Duodenal mucosa (tissue), 2 donors: ENCODE results near the gene PARD3B.
"Not testable (repeated sequence)": the region's sequence is repeated elsewhere in the genome, so short reads cannot be mapped to it uniquely, and the experiment has no call there.

Experiments
- H3K27ac ChIP-seq: one replicate; pipeline ENCODE4 v1.7.0; 2013; ENCODE audit warnings: low read depth, low read length
- H3K27me3 ChIP-seq, 2 donors: one replicate each; pipeline ENCODE4 v1.7.0; 2013; ENCODE audit warnings: low read length in 2 of 2, control low read depth in 1 of 2; ENCODE audit not compliant: insufficient read depth in 2 of 2, control insufficient read depth in 1 of 2
- H3K36me3 ChIP-seq, 2 donors: one replicate each; pipeline ENCODE4 v1.7.0; 2013; ENCODE audit warnings: low read length in 2 of 2, control low read depth in 1 of 2; ENCODE audit not compliant: insufficient read depth in 2 of 2, control insufficient read depth in 1 of 2
- H3K4me1 ChIP-seq, 2 donors: one replicate each; pipeline ENCODE4 v1.7.0; 2013; ENCODE audit warnings: low read length in 2 of 2, control low read depth in 1 of 2; ENCODE audit not compliant: insufficient read depth in 2 of 2, control insufficient read depth in 1 of 2
- H3K4me3 ChIP-seq, 2 donors: one replicate each; pipeline ENCODE4 v1.7.0; 2013; ENCODE audit warnings: low read length in 2 of 2, low read depth in 1 of 2
- H3K9ac ChIP-seq, 2 donors: one replicate each; pipeline ENCODE4 v1.7.0; 2013; ENCODE audit warnings: low read length in 2 of 2, low read depth in 1 of 2
- H3K9me3 ChIP-seq, 2 donors: one replicate each; pipeline ENCODE4 v1.7.0; 2013; ENCODE audit warnings: low read length in 2 of 2, control low read depth in 1 of 2; ENCODE audit not compliant: control insufficient read depth in 1 of 2

Gene PARD3B

DNA sequence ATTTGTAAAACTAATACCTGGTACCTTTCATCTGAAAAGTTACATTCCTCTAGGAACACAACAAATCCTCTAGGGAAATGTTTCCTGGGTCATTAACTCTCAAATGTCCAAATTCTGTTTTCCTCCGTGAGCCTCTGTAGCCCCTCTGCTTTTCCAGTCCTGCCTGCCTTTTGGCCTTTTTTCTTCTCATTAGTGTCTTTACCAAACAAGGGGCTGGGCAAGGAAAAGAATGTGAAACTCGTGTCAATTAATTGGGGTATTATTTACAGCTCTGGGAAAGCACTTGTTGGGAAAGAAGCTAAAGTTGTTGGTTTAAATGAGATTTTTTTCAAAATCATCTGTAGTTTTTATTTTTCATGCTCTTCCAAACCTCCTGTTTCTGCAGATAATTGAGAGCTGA is 938.9 kb downstream of the PARD3B start:
- H3K4me1 ChIP-seq = no peaks in the 10 kb centered on the region
- no peak overlapping the region for H3K9ac ChIP-seq
- H3K36me3 ChIP-seq = no peaks in the 10 kb centered on the region
- H3K9me3 ChIP-seq = no peaks in the 10 kb centered on the region
- H3K27ac ChIP-seq = no peak overlapping the region
- H3K27me3 ChIP-seq = no peaks in the 10 kb centered on the region
- no peak overlapping the region for H3K4me3 ChIP-seq

DNA sequence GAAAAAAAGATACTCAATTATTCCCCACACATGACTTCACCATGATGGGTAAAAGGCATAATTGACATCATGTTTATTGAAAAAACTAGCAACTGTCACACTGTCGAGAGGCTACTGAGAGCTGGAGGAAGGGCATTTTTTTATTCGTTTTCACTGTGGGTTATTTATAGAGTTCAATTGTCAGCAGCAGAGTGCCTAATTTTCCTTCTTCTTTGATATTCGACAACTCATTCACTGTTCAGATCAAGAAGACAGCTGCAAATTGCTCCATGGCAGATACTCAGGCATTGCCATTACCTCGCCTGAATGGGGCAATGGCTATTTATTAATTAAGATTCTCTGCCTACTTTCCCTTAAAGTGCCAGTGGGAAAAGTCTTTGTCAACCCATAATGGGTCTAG is 939.5 kb downstream of the PARD3B start:
- no peak overlapping the region for H3K4me3 ChIP-seq

DNA sequence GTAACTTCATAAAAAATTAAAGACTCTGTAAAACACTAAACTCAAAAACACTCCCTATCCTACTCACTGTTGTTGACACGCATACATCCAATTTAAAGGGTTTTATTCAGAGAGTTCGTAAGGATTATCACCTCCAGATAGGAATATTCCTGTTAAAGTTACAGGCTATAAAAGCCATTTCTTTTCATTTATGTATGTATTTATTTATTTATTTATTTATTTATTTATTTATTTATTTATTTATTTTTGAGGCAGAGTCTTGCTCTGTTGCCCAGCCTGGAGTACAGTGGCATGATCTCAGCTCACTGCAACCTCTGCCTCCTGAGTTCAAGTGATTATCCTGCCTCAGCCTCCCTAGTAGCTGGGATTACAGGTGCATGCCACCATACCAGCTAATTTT is 948.3 kb downstream of the PARD3B start:
- H3K27ac ChIP-seq, H3K4me1 ChIP-seq, H3K9me3 ChIP-seq, H3K36me3 ChIP-seq, H3K9ac ChIP-seq, H3K4me3 ChIP-seq, H3K27me3 ChIP-seq: not testable (repeated sequence)

More for the DNA sequence above, 939.5 kb downstream of the PARD3B start:
- no peaks in the 10 kb centered on the region for H3K27me3 ChIP-seq
- no peak overlapping the region for H3K9ac ChIP-seq
- H3K9me3 ChIP-seq = no peaks in the 10 kb centered on the region
- no peaks in the 10 kb centered on the region for H3K4me1 ChIP-seq
- H3K27ac ChIP-seq = no peak overlapping the region
- no peaks in the 10 kb centered on the region for H3K36me3 ChIP-seq

DNA sequence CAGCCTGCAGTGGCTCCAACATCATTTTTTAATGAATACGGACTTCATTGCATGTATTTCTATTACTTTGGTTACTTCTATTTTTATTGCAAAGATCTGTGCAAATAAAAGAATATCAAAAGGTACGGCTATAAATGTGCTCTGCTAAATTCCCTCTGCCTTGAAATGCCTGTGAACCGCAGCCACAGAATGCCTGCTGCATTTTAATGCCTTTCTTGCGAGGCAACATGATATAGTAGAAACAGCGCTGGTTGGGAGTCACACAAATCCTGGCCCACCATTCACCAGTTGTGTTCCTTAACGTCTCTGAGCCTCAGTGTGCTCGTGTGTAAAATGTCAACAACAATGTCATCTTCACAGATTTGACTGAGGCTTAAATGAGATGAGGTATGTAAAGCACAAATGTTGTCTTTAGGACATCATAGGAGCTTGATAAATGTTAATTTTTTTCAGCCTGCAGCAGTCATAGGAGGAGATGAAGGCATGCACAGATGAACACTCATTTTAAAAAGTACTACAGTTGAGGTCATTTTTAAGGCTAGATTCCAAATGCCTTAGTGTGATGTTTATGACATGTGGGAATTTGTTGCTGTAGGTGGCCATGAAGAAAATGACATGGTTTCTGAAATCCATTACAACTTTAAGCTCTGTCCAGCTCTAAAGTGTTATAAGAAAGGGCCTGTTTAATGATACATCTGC is 949.4 kb downstream of the PARD3B start:
- Histone ChIP-seq H3K9ac (no peak overlapping the region), H3K27ac (no peak overlapping the region), H3K36me3 (no peaks in the 10 kb centered on the region), H3K9me3 (peaks cover 0 to 4% of the 10 kb centered on the region in 2 donors), H3K27me3 (no peaks in the 10 kb centered on the region), H3K4me1 (no peaks in the 10 kb centered on the region), H3K4me3 (no peak overlapping the region)

DNA sequence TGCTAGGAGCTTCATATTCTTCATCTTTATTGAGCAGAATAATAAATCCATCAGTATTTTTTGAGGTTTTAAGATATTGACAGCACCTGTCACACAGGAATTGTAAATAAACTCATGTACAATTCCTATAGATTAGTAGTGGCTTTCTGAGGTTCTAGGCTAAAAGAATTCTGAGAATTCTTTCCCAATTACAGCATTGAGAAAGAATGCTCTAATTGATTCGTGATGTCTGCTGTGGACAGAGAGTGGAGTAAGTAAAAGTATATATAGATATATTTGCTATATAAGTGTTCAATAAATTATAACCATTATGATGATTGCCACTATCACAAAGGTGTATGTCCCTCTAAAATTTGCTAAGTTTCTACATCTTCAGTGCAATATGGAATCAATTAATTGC is 950.5 kb downstream of the PARD3B start:
- Histone ChIP-seq H3K4me3 (no peak overlapping the region), H3K9me3 (peaks cover 0 to 4% of the 10 kb centered on the region in 2 donors), H3K9ac (no peak overlapping the region), H3K27me3 (no peaks in the 10 kb centered on the region), H3K4me1 (no peaks in the 10 kb centered on the region), H3K27ac (no peak overlapping the region), H3K36me3 (peaks cover 3 to 5% of the 10 kb centered on the region in 2 donors)

DNA sequence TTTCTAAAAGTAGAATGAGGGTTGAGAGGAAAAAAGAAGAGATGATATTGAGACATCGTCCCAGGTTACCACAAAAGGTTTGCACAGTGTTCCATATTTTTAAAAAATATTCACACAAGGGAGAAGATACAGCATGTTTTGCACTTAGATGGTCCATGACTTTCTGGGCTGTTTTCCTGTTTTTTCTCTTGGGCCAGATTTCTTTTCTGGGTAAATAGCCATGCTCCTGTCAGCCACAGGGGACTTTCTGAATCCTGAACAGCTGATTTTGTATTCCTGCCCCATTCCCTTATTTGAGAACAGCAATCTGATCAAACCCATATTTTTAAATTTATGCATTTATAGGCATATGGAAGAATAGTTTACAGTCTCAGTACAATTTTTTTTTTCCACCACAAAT is 951.1 kb downstream of the PARD3B start:
- H3K36me3 ChIP-seq = peaks cover 6 to 8% of the 10 kb centered on the region in 2 donors

DNA sequence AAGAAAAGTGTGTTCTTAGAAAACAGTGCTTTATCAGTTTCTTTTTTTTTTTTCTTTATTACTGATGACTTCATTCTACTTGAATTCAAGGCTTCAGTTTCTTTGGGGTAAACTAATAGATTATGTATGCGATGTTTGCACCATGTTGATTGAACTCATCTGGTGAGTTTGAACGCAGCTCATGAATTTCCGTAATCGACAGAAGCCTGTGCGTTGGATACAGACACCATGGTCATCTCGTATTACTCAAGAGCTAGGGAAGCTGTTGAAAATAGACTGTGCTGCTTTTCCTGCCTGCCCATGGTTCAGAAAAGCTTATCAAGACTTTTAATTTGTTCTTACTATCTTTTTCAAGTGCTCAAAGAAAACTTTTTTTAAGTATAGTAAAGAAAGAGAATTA is 951.5 kb downstream of the PARD3B start:
- Histone ChIP-seq H3K4me3 (no peak overlapping the region), H3K36me3 (peaks cover 6 to 8% of the 10 kb centered on the region in 2 donors), H3K9me3 (no peaks in the 10 kb centered on the region), H3K27me3 (no peaks in the 10 kb centered on the region), H3K27ac (no peak overlapping the region), H3K9ac (no peak overlapping the region), H3K4me1 (no peaks in the 10 kb centered on the region)

More for the DNA sequence above, 951.1 kb downstream of the PARD3B start:
- no peaks in the 10 kb centered on the region for H3K27me3 ChIP-seq
- H3K4me1 ChIP-seq = no peaks in the 10 kb centered on the region
- no peak overlapping the region for H3K4me3 ChIP-seq
- peaks cover 0 to 4% of the 10 kb centered on the region in 2 donors for H3K9me3 ChIP-seq
- H3K9ac ChIP-seq = no peak overlapping the region
- H3K27ac ChIP-seq = no peak overlapping the region

DNA sequence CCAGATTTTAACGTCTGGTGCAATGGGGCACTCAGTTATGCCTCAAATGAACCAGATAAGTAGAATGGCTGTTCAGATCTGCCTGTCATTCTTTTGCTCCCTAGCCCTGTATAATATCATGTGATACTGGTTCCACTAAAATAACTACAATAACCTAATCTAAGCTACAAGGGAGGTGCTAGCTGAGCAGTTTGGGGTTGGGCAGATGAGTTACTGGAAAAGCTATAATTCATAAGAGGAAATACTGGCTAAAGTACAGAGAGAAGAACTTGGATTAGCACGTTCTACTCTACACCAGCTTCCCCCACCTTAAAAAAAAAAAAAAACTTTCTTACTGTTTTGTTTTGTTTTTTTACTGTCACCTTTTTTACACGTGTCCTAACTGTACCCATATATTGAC is 953.7 kb downstream of the PARD3B start:
- H3K27me3 ChIP-seq = no peaks in the 10 kb centered on the region
- H3K9me3 ChIP-seq = no peaks in the 10 kb centered on the region
- H3K27ac ChIP-seq = no peak overlapping the region
- H3K4me3 ChIP-seq = no peak overlapping the region
- H3K36me3 ChIP-seq = peaks cover 6 to 8% of the 10 kb centered on the region in 2 donors
- no peak overlapping the region for H3K9ac ChIP-seq
- no peaks in the 10 kb centered on the region for H3K4me1 ChIP-seq

- H3K27me3 ChIP-seq = no peaks in the 10 kb centered on the region
- H3K36me3 ChIP-seq = peaks cover 6 to 8% of the 10 kb centered on the region in 2 donors
- H3K4me1 ChIP-seq = no peaks in the 10 kb centered on the region
- no peak overlapping the region for H3K27ac ChIP-seq
- no peak overlapping the region for H3K9ac ChIP-seq
- H3K4me3 ChIP-seq = no peak overlapping the region
- no peaks in the 10 kb centered on the region for H3K9me3 ChIP-seq
Observed at GRCh38 chr2:205500065-205500464, 954.8 kb downstream of the PARD3B start.

DNA sequence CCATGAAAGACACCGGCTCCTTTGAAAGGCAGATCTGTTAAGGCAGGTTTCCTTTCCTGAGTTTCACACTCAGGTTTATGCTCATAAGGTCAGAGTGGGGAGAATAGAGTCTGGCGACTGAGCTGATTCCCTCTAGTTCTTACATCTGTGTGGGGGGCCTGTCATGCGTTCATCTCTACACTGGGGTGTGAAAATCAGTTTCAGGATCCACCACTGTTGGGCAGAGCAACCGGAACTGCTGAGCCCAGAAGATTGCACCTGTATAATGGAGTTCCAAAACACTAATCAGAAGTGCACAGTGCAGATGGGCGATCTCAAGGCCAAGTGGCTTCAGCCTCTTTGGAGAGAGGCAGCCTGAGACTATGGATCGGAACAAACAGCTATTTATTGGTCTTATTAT is 955.7 kb downstream of the PARD3B start:
- H3K27ac ChIP-seq = no peak overlapping the region
- H3K27me3 ChIP-seq = no peaks in the 10 kb centered on the region
- no peak overlapping the region for H3K4me3 ChIP-seq
- H3K36me3 ChIP-seq = peaks cover 6 to 8% of the 10 kb centered on the region in 2 donors
- H3K9me3 ChIP-seq = no peaks in the 10 kb centered on the region
- no peak overlapping the region for H3K9ac ChIP-seq
- no peaks in the 10 kb centered on the region for H3K4me1 ChIP-seq
